ENCODE data around the gene ABCC4. TPM values are rescaled to one million over a fixed set of nuclear protein-coding genes. Genes with fewer than 3 reads are reported as not detected.

Gene ABCC4
- total and polyA plus RNA-seq, 4 donors, result 9.4 to 25.5 (median 16.0) TPM

- H3K4me3 ChIP-seq (ENCODE audit: low read depth, low read length), result no peak overlapping the region
- H3K9me3 ChIP-seq (ENCODE audit: control insufficient read depth, insufficient read depth, low read length), result no peaks in the 10 kb centered on the region
- no peaks in the 10 kb centered on the region for H3K4me1 ChIP-seq (ENCODE audit: control insufficient read depth, insufficient read depth, low read length)
- no peak for DNase-seq (ENCODE audit: low read depth in 4 of 6, low spot score in 6 of 6)
- no peaks in the 10 kb centered on the region for H3K27me3 ChIP-seq (ENCODE audit: control insufficient read depth, insufficient read depth, low read length)
- H3K36me3 ChIP-seq (ENCODE audit: control insufficient read depth, insufficient read depth, low read length), result no peaks in the 10 kb centered on the region
- 97% methylated on average over 4 of the region's 6 CpGs for WGBS (ENCODE audit: insufficient coverage)
- no peak overlapping the region for H3K27ac ChIP-seq (ENCODE audit: low read depth, low read length)
These were observed 141.8 kb downstream of the ABCC4 start for GRCh38 chr13:95159458-95159857.

DNA sequence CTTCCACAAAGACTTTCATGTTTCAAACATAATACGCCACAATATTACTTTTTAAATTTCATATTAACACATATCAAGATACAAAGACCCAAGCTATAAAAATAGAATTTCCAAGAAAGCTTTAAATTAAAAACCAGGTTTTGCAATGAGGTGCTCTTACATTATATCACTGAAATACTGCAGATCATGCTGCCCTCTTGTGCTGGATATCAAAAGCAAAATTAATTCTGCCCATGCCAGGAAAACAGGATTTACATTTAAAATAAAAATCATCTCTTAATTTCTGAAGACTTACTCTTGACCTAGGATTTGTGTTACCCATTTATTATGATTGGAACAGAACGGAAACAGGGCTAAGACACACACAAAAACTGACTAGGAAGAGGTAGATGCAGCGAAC is 145.0 kb downstream of the ABCC4 start:
- H3K4me1 ChIP-seq (ENCODE audit: control insufficient read depth, insufficient read depth, low read length), result no peaks in the 10 kb centered on the region
- no peaks in the 10 kb centered on the region for H3K9me3 ChIP-seq (ENCODE audit: control insufficient read depth, insufficient read depth, low read length)
- H3K27ac ChIP-seq (ENCODE audit: low read depth, low read length), result no peak overlapping the region
- no peak overlapping the region for H3K4me3 ChIP-seq (ENCODE audit: low read depth, low read length)
- H3K27me3 ChIP-seq (ENCODE audit: control insufficient read depth, insufficient read depth, low read length), result no peaks in the 10 kb centered on the region
- no peaks in the 10 kb centered on the region for H3K36me3 ChIP-seq (ENCODE audit: control insufficient read depth, insufficient read depth, low read length)
- peak in 2 of 6 donors; percentile 53 to 84 for DNase-seq (ENCODE audit: low read depth in 4 of 6, low spot score in 6 of 6)
- no CpG with 5 or more reads among the region's 3 CpGs for WGBS (ENCODE audit: insufficient coverage)

DNA sequence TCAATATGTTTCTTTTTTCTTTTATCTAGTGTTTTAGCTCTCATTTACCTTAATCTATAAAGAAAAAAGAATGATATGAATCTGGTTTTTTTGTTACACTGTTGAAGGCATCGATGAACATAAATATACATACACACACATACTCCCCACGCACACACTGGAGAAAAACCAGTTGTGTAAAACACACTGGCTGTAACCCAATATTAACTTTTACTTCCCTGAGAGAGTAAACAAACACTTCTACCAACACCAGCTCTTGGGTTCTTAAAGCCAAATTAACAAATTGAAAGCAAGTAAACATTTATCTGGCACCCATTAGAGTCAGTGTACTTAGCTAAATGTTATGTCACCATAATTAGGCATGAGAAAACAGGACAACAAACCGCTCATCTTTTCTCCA is 145.7 kb downstream of the ABCC4 start:
- H3K4me3 ChIP-seq (ENCODE audit: low read depth, low read length), result no peak overlapping the region
- H3K36me3 ChIP-seq (ENCODE audit: control insufficient read depth, insufficient read depth, low read length), result no peaks in the 10 kb centered on the region
- no peak for DNase-seq (ENCODE audit: low read depth in 4 of 6, low spot score in 6 of 6)
- H3K27ac ChIP-seq (ENCODE audit: low read depth, low read length), result no peak overlapping the region
- H3K4me1 ChIP-seq (ENCODE audit: control insufficient read depth, insufficient read depth, low read length), result no peaks in the 10 kb centered on the region
- 60% methylated on average over 1 of the region's 3 CpGs for WGBS (ENCODE audit: insufficient coverage)
- H3K27me3 ChIP-seq (ENCODE audit: control insufficient read depth, insufficient read depth, low read length), result no peaks in the 10 kb centered on the region
- H3K9me3 ChIP-seq (ENCODE audit: control insufficient read depth, insufficient read depth, low read length), result no peaks in the 10 kb centered on the region

- no CpG with 5 or more reads among the region's 4 CpGs for WGBS (ENCODE audit: insufficient coverage)
- no peak overlapping the region for H3K27ac ChIP-seq (ENCODE audit: low read depth, low read length)
- no peak for DNase-seq (ENCODE audit: low read depth in 4 of 6, low spot score in 6 of 6)
These were observed 146.2 kb downstream of the ABCC4 start for GRCh38 chr13:95155093-95155492.

GRCh38 chr13:95154413-95154886 is 146.8 kb downstream of the ABCC4 start:
- H3K9me3 ChIP-seq (ENCODE audit: control insufficient read depth, insufficient read depth, low read length), result no peaks in the 10 kb centered on the region
- H3K4me3 ChIP-seq (ENCODE audit: low read depth, low read length), result no peak overlapping the region
- H3K4me1 ChIP-seq (ENCODE audit: control insufficient read depth, insufficient read depth, low read length), result no peaks in the 10 kb centered on the region
- no peaks in the 10 kb centered on the region for H3K27me3 ChIP-seq (ENCODE audit: control insufficient read depth, insufficient read depth, low read length)
- peak in 1 of 6 donors; percentile 54 for DNase-seq (ENCODE audit: low read depth in 4 of 6, low spot score in 6 of 6)
- H3K27ac ChIP-seq (ENCODE audit: low read depth, low read length), result no peak overlapping the region
- no CpG with 5 or more reads among the region's 3 CpGs for WGBS (ENCODE audit: insufficient coverage)
- H3K36me3 ChIP-seq (ENCODE audit: control insufficient read depth, insufficient read depth, low read length), result no peaks in the 10 kb centered on the region

More at GRCh38 chr13:95155093-95155492, 146.2 kb downstream of the ABCC4 start:
- Histone ChIP-seq H3K27me3 (ENCODE audit: control insufficient read depth, insufficient read depth, low read length) (no peaks in the 10 kb centered on the region), H3K36me3 (ENCODE audit: control insufficient read depth, insufficient read depth, low read length) (no peaks in the 10 kb centered on the region), H3K9me3 (ENCODE audit: control insufficient read depth, insufficient read depth, low read length) (no peaks in the 10 kb centered on the region), H3K4me1 (ENCODE audit: control insufficient read depth, insufficient read depth, low read length) (no peaks in the 10 kb centered on the region), H3K4me3 (ENCODE audit: low read depth, low read length) (no peak overlapping the region)

DNA sequence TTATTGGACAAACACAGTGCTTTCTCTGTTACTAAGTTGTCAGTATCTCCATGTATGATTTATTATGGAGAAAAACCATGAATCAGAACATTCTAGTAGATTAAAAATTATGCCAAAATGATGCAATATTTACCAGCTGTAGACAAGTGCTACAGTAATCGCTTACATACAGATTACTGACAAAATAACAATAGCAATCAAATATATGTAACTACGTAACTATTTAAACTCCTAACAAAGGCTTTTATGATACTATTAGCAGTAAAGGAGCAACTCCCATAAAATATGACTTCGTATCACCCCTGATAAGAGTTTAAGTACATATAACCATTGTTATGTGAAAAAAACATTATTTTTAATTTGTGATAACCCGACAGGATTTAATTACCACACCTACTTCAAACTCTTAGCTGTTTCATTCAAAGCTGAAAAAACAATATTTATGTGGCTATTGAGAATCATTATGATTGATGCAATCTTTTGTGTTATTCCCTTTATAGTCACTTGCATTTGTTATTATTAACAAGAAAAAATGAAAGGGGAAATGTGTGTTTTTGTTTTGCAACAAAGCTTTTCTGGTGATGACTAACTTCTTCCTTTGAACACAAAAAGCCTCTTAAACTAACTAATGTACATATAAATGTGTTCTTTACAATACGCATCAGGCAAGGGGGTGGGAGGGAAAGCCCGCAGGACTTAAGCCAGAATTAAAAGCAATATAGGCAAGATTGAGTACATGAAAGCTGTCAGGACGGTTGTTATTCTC is 147.4 kb downstream of the ABCC4 start:
- Histone ChIP-seq H3K36me3 (ENCODE audit: control insufficient read depth, insufficient read depth, low read length) (no peaks in the 10 kb centered on the region), H3K4me1 (ENCODE audit: control insufficient read depth, insufficient read depth, low read length) (no peaks in the 10 kb centered on the region), H3K27ac (ENCODE audit: low read depth, low read length) (no peak overlapping the region), H3K9me3 (ENCODE audit: control insufficient read depth, insufficient read depth, low read length) (no peaks in the 10 kb centered on the region), H3K4me3 (ENCODE audit: low read depth, low read length) (no peak overlapping the region), H3K27me3 (ENCODE audit: control insufficient read depth, insufficient read depth, low read length) (no peaks in the 10 kb centered on the region)
- WGBS (ENCODE audit: insufficient coverage), result no CpG with 5 or more reads among the region's 7 CpGs
- peak in 1 of 6 donors; percentile 22 for DNase-seq (ENCODE audit: low read depth in 4 of 6, low spot score in 6 of 6)

- Histone ChIP-seq H3K9me3 (ENCODE audit: control insufficient read depth, insufficient read depth, low read length) (no peaks in the 10 kb centered on the region), H3K27me3 (ENCODE audit: control insufficient read depth, insufficient read depth, low read length) (no peaks in the 10 kb centered on the region), H3K4me1 (ENCODE audit: control insufficient read depth, insufficient read depth, low read length) (no peaks in the 10 kb centered on the region), H3K4me3 (ENCODE audit: low read depth, low read length) (no peak overlapping the region), H3K36me3 (ENCODE audit: control insufficient read depth, insufficient read depth, low read length) (no peaks in the 10 kb centered on the region), H3K27ac (ENCODE audit: low read depth, low read length) (no peak overlapping the region)
- no CpG with 5 or more reads among the region's 4 CpGs for WGBS (ENCODE audit: insufficient coverage)
- no peak for DNase-seq (ENCODE audit: low read depth in 4 of 6, low spot score in 6 of 6)
These were observed 149.2 kb downstream of the ABCC4 start for GRCh38 chr13:95151942-95152587.

GRCh38 chr13:95150555-95150954 is 150.7 kb downstream of the ABCC4 start:
- H3K4me1 ChIP-seq (ENCODE audit: control insufficient read depth, insufficient read depth, low read length), result no peaks in the 10 kb centered on the region
- DNase-seq (ENCODE audit: low read depth in 4 of 6, low spot score in 6 of 6), result no peak
- no peak overlapping the region for H3K27ac ChIP-seq (ENCODE audit: low read depth, low read length)
- no peaks in the 10 kb centered on the region for H3K27me3 ChIP-seq (ENCODE audit: control insufficient read depth, insufficient read depth, low read length)
- H3K4me3 ChIP-seq (ENCODE audit: low read depth, low read length), result no peak overlapping the region
- WGBS (ENCODE audit: insufficient coverage), result 100% methylated on average over 1 of the region's 2 CpGs
- H3K9me3 ChIP-seq (ENCODE audit: control insufficient read depth, insufficient read depth, low read length), result no peaks in the 10 kb centered on the region
- H3K36me3 ChIP-seq (ENCODE audit: control insufficient read depth, insufficient read depth, low read length), result no peaks in the 10 kb centered on the region

GRCh38 chr13:95146486-95146885 is 154.8 kb downstream of the ABCC4 start:
- Histone ChIP-seq H3K36me3 (ENCODE audit: control insufficient read depth, insufficient read depth, low read length) (no peaks in the 10 kb centered on the region), H3K27me3 (ENCODE audit: control insufficient read depth, insufficient read depth, low read length) (no peaks in the 10 kb centered on the region), H3K9me3 (ENCODE audit: control insufficient read depth, insufficient read depth, low read length) (no peaks in the 10 kb centered on the region), H3K4me1 (ENCODE audit: control insufficient read depth, insufficient read depth, low read length) (no peaks in the 10 kb centered on the region), H3K27ac (ENCODE audit: low read depth, low read length) (no peak overlapping the region), H3K4me3 (ENCODE audit: low read depth, low read length) (no peak overlapping the region)
- no CpG with 5 or more reads among the region's 3 CpGs for WGBS (ENCODE audit: insufficient coverage)
- DNase-seq (ENCODE audit: low read depth in 4 of 6, low spot score in 6 of 6), result no peak

DNA sequence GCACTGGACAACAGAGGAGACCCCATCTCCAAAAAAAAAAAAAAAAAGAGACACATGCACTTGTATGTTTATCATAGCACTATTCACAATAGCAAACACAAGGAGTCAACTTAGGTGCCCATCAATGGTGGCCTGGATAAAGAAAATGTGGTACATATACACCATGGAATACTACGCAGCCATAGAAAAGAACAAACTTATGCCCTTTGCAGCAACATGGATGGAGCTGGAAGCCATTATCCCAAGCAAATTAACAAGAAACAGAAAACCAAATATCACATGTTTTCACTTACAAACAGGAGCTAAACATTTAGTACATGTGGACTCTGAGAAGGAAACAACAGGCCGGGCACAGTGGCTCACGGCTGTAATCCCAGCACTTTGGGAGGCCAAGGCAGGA is 155.7 kb downstream of the ABCC4 start:
- Histone ChIP-seq H3K27ac (ENCODE audit: low read depth, low read length) (no peak overlapping the region), H3K36me3 (ENCODE audit: control insufficient read depth, insufficient read depth, low read length) (no peaks in the 10 kb centered on the region), H3K4me1 (ENCODE audit: control insufficient read depth, insufficient read depth, low read length) (no peaks in the 10 kb centered on the region), H3K27me3 (ENCODE audit: control insufficient read depth, insufficient read depth, low read length) (no peaks in the 10 kb centered on the region), H3K4me3 (ENCODE audit: low read depth, low read length) (no peak overlapping the region), H3K9me3 (ENCODE audit: control insufficient read depth, insufficient read depth, low read length) (no peaks in the 10 kb centered on the region)
- 95% methylated on average over 2 of the region's 3 CpGs for WGBS (ENCODE audit: insufficient coverage)
- no peak for DNase-seq (ENCODE audit: low read depth in 4 of 6, low spot score in 6 of 6)

Measured in spinal cord (tissue), 10 donors.